Activated naive CD4-positive, alpha-beta T cell treated with Interleukin-2 at 50 U/mL for 16 hours (primary cell): ENCODE data around the gene ADCY6.
A peak's percentile ranks its signal among the peaks of the same experiment; 100 is the strongest.

ENCODE experiments used
- DNase-seq: peaks from one replicate; pipeline ENCODE4 v3.0.0-alpha.2; 2020

The ADCY6 gene

DNA sequence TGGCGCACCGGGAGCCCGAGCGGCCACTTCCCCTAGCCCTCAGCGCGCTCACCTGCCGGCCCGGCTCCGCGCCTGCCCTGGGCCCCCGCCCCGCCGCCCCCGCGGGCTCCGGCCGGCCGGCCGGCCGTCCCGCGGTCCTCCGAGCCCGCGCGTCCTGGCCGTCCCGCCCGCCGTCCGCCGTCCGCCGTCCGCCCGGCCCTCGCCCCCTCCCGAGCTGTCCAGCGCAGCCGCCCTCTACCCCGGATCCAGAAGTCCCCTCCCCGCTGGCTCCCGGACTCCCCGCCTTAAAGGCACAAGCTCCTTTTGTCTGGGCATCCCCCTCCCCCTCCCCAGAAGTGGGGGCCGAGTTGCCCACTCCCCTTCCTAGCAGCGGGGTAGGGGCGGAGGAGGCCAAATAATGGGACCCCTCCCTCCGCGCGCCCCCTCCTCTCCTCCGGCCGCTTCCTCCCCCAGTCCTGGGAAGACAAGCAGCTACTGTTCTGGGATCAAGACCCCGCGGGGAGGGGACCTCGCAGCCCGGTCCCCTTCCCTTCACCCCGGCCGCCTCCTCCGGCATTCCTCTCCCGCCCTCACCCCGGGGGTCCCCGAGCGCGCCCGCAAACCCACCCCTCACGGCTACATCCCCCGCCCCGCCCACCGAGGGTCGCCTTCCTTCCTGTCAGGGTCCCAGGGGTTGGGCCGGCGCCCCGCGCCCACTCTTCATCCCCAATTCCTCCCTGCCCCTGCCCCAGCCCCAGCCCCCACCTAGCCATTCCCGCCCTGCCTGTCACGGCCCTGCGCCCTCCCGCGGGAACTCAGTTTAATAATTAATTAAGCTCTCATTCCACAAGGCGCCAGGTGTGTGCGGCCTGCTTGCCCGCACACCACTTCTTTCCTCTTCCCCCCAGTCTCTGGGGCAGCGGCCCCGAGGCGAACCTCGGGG lies at the start of gene ADCY6:
Gene ADCY6, minus strand, starts transcription at position 236 of the 922 bp plus-strand sequence. CDS start 5,655 bp downstream, outside the sequence.
- no peak for DNase-seq

DNA sequence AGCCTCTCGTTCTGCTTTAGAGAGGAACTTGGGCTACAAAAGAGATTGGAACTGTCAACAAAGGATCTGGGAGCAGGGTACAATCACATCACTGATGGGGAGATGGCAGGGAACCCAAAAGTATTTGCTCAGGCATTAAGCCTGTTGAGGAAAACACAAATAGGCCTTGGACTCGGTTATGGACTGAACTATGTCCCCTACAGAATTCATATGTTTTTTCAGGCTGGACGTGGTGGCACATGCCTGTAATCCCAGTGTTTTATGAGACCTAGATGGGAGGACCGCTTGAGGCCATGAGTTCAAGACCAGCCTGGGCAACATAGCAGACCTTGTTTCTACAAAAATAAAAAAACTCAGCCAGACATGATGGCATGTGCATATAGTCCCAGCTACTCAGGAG lies 49.2 kb upstream of the ADCY6 start:
- no peak for DNase-seq

DNA sequence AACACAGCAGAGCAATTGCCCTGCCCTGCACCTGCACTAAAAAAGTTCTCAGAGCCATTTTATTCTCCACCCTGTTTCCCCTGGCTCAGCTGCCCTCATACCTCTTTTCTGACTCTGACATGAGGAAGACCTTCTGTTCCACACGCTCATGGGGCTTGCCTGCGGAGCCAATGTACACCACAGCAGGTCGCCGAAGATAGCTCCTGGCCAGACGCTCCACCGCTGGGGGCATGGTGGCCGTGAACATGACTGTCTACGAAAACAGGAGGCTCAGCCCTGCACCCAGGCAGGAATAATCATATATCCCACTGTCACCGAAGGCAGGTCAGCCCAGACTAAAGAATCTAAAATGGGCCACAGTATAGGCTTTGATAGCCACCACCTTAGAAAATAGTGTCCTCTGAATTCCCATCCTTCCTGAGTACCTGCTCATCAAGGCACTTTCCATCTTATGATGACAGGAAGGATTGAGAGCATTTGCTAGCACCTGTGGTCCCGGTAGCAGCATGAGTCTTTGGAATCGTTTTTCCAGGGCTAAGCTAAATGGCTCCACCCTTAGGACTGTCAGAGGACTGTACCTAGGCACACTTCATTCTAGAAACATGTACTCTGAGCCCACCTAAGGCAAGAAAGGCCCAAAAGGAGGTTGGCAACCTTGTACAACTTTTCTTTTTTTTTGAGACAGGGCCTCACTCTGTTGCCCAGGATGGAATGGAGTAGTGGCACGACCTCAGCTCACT lies 43.6 kb upstream of the ADCY6 start:
- no peak for DNase-seq

DNA sequence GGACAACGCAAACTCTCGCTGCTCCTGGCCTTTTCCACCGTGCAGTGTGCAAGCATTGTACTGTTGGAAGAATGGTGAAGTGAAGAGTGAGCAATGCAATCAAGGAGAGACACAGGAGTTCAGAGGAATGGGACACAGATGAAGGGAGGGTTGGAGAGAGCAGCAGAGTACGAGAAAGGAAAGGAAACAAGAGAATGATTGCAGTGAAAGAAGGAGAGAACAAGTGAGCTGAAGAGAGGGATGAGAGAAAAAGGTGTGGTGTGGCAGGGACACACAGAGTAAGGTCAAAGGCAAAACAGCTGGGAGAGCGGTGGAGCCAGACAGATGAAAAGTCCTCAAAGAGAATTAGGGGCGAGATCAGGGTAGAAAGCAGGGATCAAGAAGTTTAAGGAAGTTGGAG lies 42.4 kb upstream of the ADCY6 start:
- DNase-seq = no peak

DNA sequence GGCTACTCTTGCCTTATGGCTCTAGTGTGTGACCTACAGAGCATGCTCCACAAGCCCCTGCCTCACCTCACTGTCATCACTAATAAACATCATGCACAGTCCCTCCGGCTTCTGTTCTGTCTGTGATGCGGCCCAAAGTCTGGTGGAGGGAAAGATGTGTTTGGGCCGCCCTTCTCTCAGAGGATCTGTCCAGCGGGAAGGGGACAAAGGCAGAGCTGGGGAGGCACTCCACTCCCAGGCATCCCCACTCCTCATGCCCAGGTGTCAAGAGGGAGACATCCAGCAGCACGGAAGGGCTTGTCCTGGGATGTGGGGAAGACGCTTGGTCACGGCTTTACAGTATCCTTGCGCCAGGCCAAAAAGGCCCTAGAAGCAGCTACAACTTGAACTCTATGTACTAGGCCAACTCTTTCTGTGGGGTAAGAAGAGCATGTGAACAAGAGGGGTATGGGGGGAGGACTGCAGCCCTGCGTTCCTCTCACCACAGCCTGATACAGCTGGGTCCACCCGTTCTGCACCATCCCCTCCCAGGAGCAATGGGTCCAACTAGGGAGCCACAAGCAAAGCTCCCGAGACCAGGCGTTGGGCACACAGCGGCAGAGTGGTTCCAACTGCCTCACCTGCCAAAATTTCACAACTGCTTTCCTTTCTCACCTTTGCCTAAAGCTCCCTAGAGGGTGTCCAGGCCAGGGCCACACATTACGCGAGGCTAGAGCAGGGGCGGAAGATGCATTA lies 40.1 kb upstream of the ADCY6 start:
- DNase-seq = no peak

DNA sequence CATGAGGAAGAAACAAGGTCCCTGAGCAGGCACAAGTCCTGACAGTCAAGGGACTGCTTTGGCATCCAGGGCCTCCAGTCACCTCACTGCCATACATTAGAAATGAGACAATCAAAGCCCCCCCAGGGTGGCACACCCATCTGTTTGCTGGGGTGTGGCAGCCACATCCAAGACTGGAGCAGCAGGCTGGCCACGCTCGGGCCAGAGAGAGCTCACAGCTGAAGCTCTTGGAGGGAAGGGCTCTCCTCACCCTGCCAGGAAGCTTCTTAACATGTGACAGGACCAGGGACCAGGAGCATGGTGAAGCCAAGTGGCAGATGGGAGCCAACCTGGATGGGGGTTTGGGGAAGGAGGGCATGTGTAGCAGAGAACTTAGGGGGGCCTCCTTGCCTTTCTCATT lies 39.4 kb upstream of the ADCY6 start:
- no peak for DNase-seq

DNA sequence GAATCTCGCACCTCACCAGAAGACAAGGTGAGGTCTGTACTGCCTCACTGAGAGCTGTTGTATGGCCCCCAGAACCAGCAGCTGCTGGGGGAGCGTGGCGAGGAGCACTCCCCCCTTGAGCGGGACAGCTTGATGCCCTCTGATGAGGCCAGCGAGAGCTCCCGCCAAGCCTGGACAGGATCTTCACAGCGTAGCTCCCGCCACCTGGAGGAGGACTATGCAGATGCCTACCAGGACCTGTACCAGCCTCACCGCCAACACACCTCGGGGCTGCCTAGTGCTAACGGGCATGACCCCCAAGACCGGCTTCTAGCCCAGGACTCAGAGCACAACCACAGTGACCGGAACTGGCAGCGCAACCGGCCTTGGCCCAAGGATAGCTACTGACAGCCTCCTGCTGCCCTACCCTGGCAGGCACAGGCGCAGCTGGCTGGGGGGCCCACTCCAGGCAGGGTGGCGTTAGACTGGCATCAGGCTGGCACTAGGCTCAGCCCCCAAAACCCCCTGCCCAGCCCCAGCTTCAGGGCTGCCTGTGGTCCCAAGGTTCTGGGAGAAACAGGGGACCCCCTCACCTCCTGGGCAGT lies 38.7 kb upstream of the ADCY6 start:
- no peak for DNase-seq

DNA sequence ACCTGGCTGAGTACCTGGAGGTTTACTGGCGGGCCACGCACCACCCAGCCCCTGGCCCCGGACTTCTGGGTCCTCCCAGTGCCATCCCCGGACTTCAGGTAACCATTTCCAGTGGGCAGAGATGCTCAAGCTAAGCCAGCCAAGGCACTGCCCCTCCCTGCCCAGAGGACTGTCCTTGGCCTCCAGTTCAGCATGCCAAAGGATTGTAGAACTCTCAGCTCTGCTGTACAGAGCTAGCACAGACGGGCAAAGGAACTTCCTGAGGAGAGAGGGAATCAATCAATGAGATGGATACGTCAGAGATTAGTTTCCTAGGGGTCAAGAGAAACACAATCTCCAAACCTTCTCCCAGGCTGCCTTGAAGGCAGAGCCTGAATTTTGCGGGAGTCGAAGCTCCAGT lies 38.1 kb upstream of the ADCY6 start:
- DNase-seq = no peak

DNA sequence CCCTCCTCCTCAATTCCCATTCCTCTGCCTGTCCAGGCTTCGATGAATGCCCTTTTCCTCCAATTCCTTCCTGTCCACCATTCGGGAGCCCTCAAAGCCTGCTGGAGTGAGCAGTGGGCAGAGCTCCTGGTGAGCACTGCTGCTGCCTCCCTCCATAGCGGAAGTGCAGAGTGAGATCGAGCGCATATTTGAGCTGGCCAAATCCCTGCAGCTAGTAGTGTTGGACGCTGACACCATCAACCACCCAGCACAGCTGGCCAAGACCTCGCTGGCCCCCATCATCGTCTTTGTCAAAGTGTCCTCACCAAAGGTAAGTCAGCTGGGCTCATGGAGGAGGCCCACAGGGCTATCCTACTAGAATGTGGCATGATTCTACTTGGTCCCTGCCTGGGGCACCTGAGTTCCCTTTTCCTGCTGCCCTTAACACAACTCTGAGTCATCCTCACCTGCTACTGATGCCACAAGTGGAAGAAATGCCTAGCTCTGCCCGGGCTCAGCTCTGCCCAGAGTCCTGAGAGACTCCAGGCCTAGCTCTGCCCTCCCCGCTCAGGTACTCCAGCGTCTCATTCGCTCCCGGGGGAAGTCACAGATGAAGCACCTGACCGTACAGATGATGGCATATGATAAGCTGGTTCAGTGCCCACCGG lies 37.4 kb upstream of the ADCY6 start:
- no peak for DNase-seq

DNA sequence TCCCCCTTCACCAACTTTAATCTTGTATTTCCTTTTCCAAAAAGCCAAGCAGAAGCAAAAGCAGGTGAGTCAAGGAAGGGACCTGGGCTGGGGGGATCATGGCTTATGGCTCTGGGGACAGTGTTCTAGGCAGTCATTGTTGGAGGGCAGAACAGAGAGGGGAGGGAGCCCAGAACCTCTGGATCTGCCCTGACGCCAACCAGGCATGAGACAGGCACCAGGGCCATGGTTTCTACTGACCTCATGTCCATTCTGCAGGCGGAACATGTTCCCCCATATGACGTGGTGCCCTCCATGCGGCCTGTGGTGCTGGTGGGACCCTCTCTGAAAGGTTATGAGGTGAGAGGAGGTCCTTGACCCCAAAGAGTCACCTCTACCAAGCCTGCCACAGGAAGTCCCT lies 36.0 kb upstream of the ADCY6 start:
- no peak for DNase-seq

DNA sequence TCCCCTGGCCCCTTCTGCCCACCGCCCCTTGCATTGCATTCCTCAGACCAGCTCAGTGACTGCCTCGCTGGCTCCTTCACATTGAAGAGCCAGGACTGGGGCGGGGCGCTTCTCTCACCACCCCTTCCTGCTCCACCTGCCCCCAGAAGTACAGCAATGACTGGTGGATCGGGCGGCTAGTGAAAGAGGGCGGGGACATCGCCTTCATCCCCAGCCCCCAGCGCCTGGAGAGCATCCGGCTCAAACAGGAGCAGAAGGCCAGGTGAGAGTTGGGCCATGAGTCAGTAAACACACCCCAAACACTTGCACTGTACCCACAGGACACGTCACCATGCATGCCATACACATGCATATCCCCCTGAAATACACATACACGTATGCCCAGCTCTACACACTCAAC lies 35.2 kb upstream of the ADCY6 start:
- DNase-seq = peak; percentile 55

DNA sequence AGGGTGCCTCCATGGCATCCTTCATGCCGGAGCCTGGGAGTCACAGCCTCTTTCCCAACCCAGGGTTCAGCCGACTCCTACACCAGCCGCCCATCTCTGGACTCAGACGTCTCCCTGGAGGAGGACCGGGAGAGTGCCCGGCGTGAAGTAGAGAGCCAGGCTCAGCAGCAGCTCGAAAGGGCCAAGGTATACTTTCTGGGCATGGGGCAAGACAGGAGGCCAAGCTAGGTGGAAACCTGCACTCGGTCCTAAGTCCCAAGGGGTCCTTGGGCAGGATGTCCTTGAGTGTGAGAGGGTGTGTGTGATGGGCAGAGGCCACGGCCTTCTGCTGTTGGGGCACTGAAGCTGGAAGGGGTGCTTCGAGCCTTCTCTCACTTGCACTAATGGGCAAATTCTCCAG lies 34.4 kb upstream of the ADCY6 start:
- DNase-seq = no peak

DNA sequence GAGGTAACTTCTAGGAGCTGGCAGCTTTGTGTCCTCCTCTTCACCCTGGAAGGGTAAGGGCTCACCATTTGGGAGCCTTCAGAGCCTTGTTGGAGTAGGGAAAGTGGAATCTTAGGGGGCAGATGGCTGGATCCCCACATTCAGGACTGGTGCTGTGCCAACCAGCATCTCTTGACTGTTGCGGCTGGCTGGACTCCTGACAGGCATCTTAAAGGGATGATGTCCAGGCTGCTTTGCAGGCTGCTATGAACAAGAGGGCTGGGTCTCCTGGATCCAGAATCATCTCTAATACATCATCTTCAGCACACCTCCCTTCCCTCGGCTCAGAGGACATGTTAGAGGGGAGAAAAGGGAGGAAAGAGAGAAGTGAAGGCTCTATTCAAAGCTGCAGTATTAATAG lies 33.8 kb upstream of the ADCY6 start:
- no peak for DNase-seq

DNA sequence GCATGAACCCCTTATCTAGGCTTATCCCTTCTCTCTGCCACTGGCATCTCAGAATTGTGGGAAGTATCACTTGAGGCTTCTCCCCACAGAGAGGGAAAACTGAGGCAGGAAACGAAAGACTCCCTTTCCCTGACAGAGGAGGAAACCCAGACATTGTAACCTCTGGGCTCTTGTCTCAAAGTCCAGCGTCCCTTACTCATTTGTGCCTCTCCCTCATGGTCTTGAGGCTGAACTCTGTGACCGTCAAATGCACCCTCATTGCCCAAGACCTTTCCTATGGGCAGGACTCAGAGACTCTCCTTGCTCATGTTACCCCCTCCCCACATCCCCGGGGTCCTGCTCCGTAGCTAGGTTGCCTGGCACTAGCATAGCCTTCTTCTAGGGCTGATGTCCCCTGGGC lies 33.2 kb upstream of the ADCY6 start:
- no peak for DNase-seq

DNA sequence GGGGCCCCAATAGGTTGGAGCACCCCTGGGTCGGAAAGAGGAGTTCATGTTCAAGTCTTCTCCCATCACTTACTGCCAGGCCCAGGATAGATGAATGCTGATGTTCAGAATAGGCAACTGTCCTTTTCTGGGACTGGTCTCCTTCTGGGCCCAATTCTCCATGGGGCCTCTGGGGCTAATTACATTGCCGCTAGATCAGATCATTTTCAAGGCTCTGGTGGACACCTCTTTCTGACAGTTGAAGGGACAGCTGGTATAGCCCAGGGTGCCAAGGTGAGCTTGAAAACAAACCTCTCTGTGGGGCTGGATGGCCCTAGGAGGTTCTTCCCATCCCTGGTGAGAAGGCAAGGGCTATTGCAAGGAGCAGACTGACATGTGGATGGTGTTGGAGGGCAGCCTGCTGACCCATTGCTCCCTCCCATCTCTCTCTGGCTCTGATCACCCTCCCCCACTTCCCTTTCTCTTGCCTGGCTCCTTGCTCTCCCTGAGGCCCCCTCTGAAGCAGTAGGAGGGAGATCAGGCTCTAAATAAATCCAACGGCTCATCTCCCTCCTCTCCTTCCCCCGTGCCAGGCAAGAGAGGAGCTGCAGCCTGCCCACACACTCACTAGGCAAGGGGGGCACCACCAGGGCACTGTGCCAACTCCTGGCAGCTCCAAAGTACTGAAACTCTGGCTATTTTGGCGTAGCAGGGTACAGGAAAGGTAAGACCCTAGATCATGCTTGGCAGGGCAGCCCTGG lies 31.3 kb upstream of the ADCY6 start:
- DNase-seq = no peak

DNA sequence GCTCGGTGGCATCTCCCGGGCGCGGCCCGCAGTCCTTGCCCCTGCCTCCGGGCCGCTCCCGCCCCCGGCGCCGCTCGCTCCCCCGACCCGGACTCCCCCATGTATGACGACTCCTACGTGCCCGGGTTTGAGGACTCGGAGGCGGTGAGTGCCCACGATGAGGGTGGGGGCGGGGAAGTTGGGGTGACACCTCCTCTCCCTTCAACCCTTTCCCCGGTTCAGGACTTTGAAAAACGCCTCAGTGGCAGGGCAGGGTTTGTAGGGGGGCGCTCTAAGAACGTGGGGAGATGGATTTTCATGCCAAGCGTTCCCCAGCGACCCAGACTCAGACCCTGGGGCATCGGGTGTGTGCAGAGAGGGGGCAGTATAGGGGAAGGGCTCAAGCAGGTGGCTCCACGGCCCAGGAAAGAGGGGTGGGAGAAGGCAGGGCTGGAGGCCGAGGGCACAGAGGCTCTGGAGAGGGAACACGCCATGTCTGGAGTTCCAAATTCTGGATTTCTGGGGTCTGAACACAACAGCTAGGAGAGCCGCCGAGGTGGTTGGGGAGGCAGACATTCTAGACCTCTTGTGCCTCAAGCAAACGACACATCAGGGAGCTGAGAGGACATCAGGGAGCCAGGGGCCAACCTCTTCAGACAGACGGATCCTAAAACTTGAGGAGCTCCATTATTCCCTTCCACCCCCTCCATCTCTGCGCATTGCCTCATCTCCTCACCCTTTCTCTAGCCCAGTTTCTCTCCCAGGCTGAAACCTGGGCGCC lies 30.1 kb upstream of the ADCY6 start:
- DNase-seq = peak; percentile 52

DNA sequence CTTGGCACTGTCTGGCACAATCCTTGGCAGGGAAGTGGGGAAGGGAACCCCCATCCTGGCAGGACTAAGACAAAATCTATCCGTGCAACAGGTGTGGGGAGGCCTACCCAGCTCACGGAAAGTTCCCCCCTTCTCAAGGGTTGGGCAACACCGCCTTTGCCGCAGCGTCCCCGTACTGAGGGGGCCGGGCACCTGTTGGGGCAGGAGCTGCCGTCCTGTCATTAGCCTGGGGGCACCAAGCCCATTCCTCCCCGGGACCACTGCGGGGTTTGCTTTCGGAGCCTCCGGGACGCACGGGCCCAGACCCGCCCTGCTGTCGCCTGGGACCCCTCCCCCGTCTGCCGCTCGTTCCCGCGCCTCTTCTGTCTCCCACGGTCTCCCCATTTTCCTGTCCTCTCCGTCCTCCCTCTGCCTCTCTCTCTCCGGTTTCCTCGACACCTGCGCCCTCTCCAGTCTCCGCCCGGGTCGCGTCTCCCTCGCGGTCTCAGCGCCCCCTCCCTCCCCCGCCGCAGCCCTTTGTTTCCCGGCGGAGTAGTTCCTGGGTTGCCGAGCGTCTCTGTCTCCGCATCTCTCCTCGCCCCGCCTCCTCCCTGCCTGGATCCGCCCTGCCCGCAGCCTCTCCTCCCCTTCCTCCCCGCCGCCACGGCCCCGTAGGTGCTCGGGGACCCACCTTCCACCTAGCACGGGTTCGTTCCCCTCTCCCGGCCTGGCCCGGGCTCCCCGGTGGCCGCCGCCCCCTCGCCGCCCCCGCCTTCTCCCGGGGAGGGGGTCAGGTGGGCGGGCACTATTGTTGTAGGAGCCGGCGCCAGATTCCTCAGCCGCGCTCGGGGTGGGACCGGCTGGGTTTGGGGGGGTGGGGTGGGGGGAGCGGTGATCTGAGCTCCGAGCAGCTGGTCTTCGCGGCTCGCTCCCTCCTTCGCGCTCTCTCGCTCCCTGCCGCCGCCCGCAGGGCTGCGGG lies 29.3 kb upstream of the ADCY6 start, which contains the start of gene CACNB3:
Gene CACNB3, plus strand, starts transcription at position 624 of the 958 bp plus-strand sequence. CDS start 434 bp downstream, outside the sequence.
- peak; percentile 84 for DNase-seq

DNA sequence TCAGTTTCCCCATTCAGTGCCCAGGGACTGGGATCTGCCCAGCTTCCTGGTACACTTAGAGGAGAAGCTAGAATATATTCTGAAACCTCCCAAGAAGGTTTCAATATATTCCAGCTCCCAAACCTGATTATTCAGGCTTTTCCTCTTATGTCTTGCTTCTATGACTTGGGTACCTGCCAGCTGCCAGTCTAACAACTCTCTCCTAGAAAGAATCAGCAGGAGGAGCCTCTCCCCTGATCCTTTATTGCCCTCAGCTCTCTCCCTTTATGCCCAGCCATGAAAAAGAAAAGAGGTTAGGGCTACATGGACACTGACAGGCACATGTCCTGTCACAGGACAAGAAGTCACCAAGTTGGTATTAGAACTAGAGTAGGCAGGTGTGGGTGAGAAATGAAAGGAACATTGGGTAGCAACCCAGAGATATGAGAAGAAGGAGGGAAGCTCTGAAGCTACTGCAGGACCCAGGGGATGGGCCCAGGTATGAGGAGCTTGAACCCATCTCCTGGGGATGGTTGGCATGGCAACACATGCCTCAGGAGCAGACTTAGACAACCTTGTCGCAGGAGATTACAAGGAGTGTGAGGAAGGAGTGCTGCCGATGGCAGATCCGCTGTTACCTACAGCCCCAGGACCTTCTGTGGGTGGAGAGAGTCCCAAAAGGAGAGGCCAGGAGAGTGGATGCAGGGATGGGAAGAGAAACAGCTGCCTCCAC lies 27.4 kb upstream of the ADCY6 start:
- no peak for DNase-seq
